Thyroid gland (tissue), 4 donors: ENCODE measurements around the gene DPP6.

ENCODE experiments used
- CTCF ChIP-seq, 6 experiments: fragments of 200-600 bp in 3 of 6; fragments of 450-650 bp in 3 of 6; sonication (generic) in 3 of 6; IDR thresholded peaks; one replicate each; pipeline ENCODE4 v1.5.1; 2016 to 2019; ENCODE audit warnings: antibody characterized with exemption in 6 of 6, mild to moderate bottlenecking in 2 of 6, inconsistent platforms in 1 of 6, moderate library complexity in 1 of 6
- POLR2A ChIP-seq, 2 donors: fragments of 450-650 bp; IDR thresholded peaks; one replicate each; pipeline ENCODE4 v1.6.1; 2017; ENCODE audit warnings: antibody characterized with exemption in 2 of 2, mild to moderate bottlenecking in 2 of 2, moderate library complexity in 1 of 2

- TF ChIP-seq CTCF (IDR thresholded peaks at IDR 0.05): no peak
- TF ChIP-seq POLR2A (IDR thresholded peaks at IDR 0.05): no peak
Observed at GRCh38 chr7:154406312-154406711, 354.1 kb downstream of the DPP6 start.
